ENCODE measurements around the gene SMAD9.
A peak's percentile ranks its signal among the peaks of the same experiment; 100 is the strongest.

The SMAD9 gene

DNA sequence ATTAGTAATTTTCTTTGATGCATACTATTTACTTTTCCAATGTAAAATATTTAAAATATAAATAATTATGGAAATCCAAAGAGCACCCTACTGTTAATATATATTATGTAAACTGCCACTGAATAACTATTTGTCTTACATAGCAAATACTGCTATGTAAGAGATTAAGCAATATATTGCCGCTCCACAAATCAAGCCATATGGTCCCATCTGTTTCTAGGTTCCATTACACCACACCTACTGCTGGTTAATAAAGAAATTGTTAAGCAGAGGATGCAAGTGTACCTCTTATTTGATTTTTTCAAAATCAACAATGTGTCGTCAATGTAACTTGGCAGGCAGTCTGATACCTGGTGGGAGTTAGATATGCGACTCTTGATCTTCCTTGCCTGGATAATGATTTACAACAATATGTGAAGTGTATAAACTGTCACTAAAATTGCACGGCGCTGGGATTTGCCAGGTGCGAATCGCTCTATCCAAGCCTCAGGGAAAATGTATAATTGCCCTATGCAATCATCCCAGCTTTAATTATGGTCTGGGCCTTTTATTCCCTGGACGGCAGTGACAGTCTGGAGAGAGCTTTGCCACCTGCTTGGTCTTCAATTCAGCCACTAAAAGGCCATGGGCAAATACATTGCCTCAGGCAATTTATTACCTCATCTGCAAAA, 16.0 kb downstream of the SMAD9 start:
- in situ Hi-C loops (cut with HindIII; ENCODE audit: low sequenced_read_pairs), result no loop called here
- no peak overlapping the region for H3K4me3 ChIP-seq (ENCODE audit: low read depth, low read length)
- no peak for DNase-seq (ENCODE audit: low read depth)
- TF ChIP-seq, protein P1, sequence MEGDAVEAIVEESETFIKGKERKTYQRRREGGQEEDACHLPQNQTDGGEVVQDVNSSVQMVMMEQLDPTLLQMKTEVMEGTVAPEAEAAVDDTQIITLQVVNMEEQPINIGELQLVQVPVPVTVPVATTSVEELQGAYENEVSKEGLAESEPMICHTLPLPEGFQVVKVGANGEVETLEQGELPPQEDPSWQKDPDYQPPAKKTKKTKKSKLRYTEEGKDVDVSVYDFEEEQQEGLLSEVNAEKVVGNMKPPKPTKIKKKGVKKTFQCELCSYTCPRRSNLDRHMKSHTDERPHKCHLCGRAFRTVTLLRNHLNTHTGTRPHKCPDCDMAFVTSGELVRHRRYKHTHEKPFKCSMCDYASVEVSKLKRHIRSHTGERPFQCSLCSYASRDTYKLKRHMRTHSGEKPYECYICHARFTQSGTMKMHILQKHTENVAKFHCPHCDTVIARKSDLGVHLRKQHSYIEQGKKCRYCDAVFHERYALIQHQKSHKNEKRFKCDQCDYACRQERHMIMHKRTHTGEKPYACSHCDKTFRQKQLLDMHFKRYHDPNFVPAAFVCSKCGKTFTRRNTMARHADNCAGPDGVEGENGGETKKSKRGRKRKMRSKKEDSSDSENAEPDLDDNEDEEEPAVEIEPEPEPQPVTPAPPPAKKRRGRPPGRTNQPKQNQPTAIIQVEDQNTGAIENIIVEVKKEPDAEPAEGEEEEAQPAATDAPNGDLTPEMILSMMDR (IDR thresholded peaks at IDR 0.05; ENCODE audit: low read depth, low read length, missing control alignments), result no peak

DNA sequence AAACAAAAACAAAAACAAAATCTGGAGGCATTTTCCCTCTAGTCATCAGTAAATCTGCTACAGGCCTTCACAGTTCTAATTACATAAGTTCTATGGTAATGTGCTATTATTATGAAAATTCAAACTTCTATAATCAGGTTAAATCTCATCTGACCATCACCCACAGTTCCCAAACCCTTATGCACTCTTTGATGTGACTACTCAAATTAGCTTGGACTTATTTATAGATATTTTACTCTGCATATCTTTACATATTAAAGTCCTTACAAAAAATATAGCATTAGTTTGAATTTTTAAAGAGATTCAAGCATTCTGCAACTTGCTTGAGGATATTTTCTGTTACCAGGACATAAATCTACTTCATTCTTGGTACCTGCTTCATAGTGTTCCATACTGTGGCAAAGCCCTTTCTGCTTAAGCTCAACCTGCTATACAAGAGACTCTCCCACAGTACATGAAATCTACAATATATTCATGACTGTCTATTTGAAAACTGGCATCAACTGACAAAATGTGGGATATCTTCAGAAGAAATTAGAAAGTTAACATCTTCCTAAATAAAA, 22.9 kb downstream of the SMAD9 start:
- no peak overlapping the region for H3K4me3 ChIP-seq (ENCODE audit: low read depth, low read length)
- in situ Hi-C loops (cut with HindIII; ENCODE audit: low sequenced_read_pairs), result no loop called here
- TF ChIP-seq, protein P1 (IDR thresholded peaks at IDR 0.05; ENCODE audit: low read depth, low read length, missing control alignments), result no peak
- no peak for DNase-seq (ENCODE audit: low read depth)

DNA sequence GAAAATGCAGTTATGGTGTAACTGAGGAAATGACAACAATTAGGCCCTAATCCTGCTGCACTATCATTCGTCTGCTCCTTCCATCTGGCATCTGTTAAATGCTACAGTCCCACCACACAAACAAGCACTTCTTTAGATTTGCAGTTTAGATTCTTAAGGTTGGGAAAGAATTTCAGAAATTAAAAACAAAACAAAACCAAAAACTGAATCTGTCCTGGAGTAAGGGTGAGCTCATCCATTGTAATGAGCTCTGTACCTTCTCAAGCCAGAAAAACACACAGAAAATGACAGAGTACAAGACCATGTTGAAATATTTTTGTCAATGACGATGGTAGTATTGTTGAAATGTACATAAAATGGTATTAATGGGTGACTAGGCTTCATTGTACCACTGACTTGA, 28.3 kb downstream of the SMAD9 start:
- in situ Hi-C loops (cut with HindIII; ENCODE audit: low sequenced_read_pairs), result no loop called here
- TF ChIP-seq, protein P1 (IDR thresholded peaks at IDR 0.05; ENCODE audit: low read depth, low read length, missing control alignments), result no peak
- DNase-seq (ENCODE audit: low read depth), result no peak
- no peak overlapping the region for H3K4me3 ChIP-seq (ENCODE audit: low read depth, low read length)

DNA sequence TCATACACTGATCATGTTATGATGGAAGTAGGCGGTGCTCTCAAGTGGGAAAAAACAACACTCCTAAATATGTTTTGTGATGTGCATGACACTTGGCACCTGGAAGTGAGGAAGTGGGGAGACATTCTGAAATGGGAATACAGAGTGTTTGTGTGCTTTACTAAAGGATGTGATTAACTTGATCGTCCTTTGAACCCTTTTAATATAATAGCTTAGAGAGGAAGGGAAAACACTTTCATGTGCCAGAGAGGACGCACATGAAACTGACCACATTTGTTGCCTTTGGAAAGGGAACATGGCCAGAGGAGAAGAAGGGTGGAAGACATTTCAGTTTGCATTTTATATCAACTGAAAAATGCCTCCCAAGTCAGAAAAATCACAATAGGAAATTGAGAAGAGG, 31.4 kb downstream of the SMAD9 start:
- DNase-seq (ENCODE audit: low read depth), result peak; percentile 18
- in situ Hi-C loops (cut with HindIII; ENCODE audit: low sequenced_read_pairs), result no loop called here
- TF ChIP-seq, protein P1 (IDR thresholded peaks at IDR 0.05; ENCODE audit: low read depth, low read length, missing control alignments), result no peak
- H3K4me3 ChIP-seq (ENCODE audit: low read depth, low read length), result no peak overlapping the region

DNA sequence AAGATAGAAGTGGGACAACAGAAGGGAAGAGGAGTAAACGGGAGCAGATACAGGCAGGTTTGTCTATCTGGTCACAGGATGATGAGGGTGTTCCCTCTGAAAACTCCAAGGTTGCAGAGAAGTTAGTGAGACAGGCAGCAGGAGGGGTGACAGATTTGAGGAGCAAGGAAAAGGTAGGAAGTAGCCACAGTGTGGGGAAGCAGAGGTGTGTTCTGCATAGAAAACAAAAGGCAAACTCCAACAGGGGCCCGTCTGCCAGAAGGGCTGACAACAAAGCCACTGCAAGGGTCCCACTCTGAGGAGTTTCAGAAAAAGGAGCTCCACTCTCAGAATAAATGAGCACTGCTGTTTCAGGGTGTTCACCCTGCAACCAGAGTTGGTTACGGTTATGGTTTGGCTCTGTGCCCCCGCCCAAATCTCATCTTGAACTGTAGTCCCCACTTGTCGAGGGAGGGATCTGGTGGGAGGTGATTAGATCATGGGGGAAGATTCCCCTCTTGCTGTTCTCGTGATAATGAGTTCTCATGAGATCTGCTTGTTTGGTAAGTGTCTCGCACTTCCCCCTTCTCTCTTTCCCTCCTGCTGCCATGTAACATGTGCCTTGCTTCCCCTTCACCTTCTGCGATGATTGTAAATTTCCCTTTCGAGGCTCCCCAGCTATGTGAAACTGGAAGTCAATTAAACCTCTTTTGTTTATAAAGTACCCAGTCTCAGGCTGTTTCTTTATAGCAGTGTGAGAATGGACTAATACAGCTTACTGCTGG, 32.1 kb downstream of the SMAD9 start:
- TF ChIP-seq, protein P1 (IDR thresholded peaks at IDR 0.05; ENCODE audit: low read depth, low read length, missing control alignments), result no peak
- in situ Hi-C loops (cut with HindIII; ENCODE audit: low sequenced_read_pairs), result no loop called here
- no peak for DNase-seq (ENCODE audit: low read depth)
- no peak overlapping the region for H3K4me3 ChIP-seq (ENCODE audit: low read depth, low read length)

DNA sequence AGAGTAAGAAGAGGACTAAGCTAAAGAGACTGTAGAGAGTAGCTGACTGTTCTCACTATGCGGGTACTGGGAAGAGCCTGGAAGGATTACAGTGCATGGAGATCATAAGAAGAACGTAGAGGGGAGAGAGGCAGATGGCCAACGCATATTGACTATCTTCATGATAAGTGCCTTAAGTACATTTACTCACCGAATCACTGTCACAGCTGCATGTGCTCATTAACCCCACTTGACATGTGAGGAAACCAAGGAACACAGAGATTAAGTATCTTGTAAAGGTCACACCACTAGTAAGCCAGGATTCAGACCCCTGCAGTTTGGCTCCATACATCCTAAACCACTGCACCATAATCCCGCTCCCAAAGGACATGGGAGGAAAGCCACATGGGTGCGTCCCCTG, 34.1 kb downstream of the SMAD9 start:
- no peak overlapping the region for H3K4me3 ChIP-seq (ENCODE audit: low read depth, low read length)
- TF ChIP-seq, protein P1 (IDR thresholded peaks at IDR 0.05; ENCODE audit: low read depth, low read length, missing control alignments), result no peak
- DNase-seq (ENCODE audit: low read depth), result no peak
- in situ Hi-C loops (cut with HindIII; ENCODE audit: low sequenced_read_pairs), result no loop called here

All from astrocyte of the cerebellum (primary cell).